Sigmoid colon (tissue), 4 donors: Measurements from ENCODE around the gene MSI1.

ENCODE experiments used
- CTCF ChIP-seq, 4 experiments: fragments of 450-650 bp in 3 of 4; fragments of 200-600 bp in 1 of 4; IDR thresholded peaks; one replicate each; pipeline ENCODE4 v1.5.1; 2016 to 2019; ENCODE audit warnings: antibody characterized with exemption in 4 of 4, mild to moderate bottlenecking in 3 of 4, moderate library complexity in 2 of 4
- POLR2AphosphoS5 ChIP-seq, 4 donors: sonication (generic); formaldehyde crosslinking; IDR thresholded peaks; one replicate each; pipeline ENCODE4 v1.6.1; 2017; ENCODE audit warnings: antibody characterized with exemption in 4 of 4

- TF ChIP-seq CTCF (IDR thresholded peaks at IDR 0.05) = no peak
- TF ChIP-seq POLR2AphosphoS5 (IDR thresholded peaks at IDR 0.05) = no peak
These were observed 43.5 kb upstream of the MSI1 start for GRCh38 chr12:120412421-120412820.
